HPDE6-E6E7 (cell line): ENCODE results near the gene VIPR2.
"Not testable (repeated sequence)": the region's sequence is repeated elsewhere in the genome, so short reads cannot be mapped to it uniquely, and the experiment has no call there.

Experiments
- DNase-seq: peaks from one replicate; pipeline ENCODE4 v3.0.0; 2011; ENCODE audit warnings: missing footprints; ENCODE audit errors: extremely low spot score

The VIPR2 gene

DNA sequence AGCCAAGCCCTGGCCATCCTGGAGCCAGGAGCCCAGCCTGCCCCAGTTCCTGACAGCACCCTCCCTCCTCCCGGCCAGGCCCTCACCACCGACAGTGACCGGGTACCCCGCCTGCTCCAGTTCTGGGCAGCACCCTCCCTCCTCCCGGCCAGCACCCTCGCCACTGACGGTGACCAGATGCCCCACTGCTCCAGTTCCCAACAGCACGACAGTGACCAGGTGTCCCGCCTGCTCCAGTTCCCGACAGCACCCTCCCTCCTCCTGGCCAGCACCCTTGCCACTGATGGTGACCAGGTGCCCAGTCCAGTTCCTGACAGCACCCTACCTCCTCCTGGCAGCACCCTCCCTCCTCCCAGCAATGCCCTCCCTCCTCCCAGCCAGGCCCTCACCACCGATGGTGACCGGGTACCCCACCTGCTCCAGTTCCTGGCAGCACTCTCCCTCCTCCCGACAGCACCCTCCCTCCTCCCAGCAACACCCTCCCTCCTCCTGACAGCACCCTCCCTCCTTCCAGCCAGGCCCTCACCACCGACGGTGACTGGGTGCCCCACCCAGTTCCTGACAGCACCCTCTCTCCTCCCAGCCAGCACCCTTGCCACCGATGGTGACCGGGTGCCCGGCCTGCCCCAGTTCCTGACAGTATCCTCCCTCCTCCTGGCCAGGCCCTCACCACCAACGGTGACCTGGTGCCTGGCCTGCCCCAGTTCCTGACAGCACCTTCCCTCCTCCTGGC, 40.3 kb downstream of the VIPR2 start:
- DNase-seq, result no peak

DNA sequence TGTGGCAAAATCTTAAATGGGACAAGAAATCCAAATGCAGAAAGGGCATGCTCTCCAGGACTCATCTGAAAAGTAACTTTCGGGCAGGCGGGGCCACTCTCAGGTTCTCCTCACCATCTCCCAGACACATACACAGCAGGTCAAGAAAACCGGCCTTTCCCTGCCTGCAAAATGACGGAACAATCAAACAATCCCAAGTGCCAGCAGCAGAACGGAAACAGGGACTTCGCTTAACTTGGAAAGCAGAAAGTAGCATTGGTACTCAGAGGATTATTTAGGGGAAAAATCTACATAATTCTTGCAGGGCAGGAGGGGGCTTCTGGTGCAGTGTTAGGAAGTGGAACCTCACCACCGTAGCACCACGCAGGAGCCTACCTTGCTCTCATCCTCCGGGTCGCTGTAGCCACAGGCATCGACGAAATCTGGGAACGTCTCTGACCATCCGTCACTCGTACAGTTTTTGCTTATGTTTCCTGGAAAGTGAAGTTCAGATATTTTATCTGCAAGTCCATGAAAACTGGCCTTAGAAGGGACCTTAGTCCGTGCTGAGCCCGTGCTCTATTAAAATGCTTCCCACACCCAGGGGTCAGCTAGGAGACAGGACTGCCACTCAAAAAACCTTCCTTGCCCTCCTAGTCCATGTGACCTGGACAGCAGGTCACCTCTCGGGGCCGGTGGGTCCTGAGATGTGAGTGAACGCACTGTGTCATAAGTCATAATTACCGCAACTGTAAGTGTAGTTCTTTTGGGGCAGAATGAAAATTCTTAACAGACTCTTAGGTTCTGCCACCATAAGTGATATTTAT, 41.1 kb downstream of the VIPR2 start:
- DNase-seq, result no peak

GRCh38 chr7:159102681-159103381, 41.8 kb downstream of the VIPR2 start:
- DNase-seq, result no peak

- not testable (repeated sequence) for DNase-seq
These were observed 43.0 kb downstream of the VIPR2 start for GRCh38 chr7:159101661-159102091.

GRCh38 chr7:159101083-159101395, 43.6 kb downstream of the VIPR2 start:
- DNase-seq, result not testable (repeated sequence)

DNA sequence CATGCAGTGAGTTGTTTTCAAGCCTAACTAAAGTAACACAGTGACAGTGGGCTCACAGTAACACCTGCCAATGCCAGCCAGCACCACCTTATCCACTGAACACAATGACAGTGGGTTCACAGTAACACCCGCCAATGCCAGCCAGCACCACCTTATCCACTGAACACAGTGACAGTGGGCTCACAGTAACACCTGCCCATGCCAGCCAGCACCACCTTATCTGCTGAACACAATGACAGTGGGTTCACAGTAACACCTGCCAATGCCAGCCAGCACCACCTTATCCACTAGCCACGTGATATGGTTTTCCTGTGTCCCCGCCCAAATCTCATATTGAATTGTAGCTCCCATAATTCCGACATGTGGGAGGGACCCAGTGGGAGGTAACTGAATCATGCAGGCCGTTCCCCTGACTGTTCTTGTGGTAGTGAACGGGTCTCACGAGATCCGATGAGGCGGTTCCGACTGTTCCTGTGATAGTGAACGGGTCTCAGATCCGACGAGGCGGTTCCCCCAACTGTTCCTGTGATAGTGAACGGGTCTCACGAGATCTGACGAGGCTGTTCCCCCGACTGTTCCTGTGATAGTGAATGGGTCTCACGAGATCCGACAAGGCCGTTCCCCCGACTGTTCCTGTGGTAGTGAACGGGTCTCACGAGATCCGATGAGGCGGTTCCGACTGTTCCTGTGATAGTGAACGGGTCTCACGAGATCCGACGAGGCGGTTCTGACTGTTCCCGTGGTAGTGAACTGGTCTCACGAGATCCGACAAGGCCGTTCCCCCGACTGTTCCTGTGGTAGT, 44.2 kb downstream of the VIPR2 start:
- DNase-seq, result not testable (repeated sequence)

- DNase-seq, result no peak
These were observed 44.9 kb downstream of the VIPR2 start for GRCh38 chr7:159099711-159100231.

DNA sequence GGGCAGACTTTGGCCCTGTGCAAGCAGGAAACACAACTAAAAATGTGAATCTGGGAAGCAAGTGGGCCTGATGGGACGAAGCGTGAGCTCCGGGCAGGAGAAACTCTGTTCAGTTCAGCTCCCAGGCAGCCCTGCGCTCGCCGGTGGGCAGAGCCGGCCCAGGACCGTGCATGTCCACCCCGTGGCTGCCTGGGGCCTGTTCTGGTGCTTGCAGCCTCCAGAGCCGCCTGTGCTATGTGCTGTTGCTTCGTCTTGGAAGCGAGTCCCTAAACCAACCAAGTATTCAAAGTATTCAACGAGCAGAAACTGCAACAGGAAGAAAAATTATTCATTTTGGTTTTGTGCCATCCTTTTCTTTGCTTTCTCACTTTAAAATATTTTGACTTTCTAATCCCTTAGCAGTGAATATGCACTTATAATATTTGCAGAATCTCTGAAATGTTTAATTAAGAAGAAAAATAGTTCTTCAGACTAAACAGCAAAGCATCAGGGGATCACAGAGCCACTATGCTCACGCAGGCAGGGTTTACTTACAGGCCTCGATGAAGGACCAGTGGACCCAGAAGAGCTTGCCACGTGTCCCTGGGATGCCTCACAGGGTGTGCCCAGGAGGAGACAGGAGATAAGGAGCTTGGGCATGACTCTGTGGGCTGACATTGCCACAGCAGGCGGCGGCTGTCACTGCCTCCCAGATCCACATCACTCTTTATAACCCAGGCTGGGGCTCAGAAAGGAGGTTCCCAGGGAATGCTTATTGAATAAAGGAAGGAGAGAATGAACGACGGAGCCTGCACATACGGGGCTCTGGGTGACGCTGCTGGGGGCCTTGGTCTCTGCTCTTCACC, 45.6 kb downstream of the VIPR2 start:
- DNase-seq, result no peak

GRCh38 chr7:159098424-159098786, 46.3 kb downstream of the VIPR2 start:
- DNase-seq, result no peak

GRCh38 chr7:159097661-159098423, 46.8 kb downstream of the VIPR2 start:
- no peak for DNase-seq

DNA sequence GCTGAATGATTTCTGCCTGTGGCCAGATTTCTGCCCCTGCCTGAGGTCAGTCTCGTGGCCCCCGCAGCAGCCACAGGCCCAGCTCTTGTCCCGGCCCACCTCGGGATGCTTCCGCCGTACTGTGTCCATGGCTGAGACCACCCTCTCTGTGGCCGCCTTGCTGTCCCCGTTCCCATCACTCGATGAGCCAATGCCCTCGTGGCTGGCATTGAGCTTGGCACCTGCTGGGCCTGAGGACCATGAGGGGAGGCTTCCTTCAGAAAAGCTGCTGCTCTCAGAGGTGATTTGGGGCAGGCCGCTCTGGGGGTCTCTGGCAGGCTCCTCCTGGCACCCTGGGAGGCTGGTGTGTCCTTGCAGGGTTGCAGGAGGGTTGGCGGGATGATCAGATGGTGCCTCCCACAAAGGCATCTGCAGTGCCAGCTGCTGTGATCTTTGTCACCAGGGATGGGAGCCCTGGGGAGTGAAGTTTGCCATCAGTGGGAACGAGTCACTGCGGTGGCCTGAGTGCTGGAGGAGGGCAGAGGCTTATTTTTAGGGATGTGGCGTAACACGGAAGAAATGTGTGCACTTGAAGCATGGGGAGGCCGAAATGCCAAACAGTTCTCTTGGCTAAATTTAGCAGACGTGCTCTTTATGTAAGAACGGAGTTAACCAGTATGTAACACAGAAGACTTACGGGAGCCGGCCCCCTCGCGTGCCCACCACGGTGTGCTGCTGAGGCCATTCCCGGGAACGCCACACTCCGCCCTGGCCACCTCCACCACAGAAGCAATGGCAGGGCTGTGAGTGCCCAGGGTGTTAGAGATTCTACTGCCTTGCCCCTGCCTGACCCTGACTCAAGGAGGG, 47.7 kb downstream of the VIPR2 start:
- DNase-seq, result no peak

DNA sequence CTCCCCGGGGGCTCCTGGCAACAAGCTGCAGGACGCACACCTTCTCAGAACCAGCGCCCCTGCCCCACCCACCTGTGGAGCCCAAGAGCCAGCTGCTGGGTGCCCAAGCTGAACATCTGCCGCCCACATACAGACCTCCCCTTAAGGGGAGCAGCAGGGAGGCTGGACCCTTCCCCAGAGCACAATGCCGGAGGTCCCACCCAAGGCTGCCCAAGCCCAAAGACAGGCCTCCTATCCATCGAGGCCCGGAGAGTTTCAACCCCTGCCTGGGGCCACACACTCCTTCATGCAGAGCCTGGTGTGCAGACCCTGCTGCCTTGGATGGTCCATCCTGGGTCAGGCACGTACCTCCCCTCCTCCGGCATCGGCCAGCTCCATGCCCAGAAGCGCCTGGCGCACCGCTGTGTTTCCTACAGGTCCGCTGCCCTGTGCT, 48.7 kb downstream of the VIPR2 start:
- DNase-seq, result no peak

DNA sequence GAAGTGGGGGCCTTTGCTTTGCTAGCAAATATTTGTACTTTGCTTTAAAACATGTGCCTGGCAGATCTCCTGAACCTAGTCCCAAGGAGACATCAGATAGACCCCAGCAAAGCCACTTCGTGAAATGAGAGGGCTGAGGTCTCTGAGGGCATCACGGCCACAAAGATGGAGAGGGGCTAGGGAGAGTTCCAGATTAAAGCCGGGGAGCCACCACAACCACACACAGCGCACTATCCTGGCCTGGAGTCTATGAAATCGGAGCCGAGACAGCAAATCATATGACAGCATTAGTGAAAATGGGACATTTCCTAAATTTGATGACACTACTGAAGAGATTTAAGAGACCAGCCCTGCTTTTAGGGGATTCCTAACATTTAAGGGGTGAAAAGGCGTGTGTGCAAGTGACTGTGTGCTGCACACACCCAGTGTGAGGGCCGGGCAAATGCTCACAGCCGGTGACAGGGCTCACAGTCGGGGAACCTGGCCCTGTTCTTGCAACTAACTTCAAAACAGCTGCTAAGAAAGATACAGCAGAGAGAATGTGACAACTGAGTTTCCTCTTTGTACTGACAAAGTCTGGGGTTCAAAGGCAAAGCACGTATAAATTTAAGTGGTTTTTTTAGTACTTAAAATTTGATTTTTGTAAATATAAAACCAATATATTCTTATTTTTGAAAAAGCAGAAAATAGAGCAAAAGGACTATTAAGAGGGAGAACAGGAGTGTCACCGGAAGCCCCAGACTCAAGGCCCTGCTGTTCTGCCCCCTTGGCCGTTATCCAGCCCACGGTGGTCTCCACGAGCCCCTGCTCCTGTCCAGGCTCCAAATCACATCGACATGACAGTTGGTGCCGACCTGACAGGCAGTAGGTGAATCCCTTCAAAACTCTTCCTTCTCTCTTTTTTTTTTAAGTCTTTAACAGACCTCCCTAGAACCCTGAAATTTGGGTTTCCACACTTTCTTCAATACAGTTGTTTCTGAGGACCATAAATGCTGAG, 49.5 kb downstream of the VIPR2 start:
- DNase-seq, result no peak

DNA sequence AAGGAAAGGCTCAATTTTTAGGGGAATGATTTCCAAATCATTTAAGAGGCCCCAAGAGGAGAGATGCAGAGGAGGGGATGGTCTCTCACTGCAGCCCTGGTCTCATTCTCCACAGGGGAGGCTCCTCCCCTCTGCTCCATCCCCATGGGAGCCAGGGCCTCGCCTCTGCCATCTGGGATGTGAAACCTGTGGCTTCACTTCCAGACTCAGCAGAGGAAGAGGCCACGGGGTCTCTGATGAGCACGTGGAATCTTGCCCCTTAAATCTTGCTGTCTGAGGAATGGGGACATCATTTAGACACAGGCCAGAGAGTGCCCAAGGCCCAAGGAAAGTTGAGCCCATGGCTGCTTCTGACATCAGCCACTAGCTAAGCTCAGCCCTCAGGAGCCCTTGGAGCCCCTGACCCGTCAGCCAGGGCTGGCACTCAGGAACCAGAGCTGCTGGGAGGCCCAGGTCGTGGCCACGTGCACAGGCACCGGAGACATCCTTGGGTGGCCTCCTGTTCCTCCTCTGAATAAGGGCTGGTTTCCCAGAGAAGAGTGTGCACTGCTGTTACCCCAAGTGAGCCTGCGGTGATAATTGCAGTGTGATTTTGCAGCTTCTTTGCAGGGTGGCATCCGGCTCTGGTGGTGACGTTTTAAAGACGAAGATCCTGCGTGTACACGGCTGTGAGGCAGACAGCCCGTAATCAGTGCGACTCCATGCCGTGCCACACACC, 50.5 kb downstream of the VIPR2 start:
- DNase-seq, result no peak

GRCh38 chr7:159093351-159093971, 51.2 kb downstream of the VIPR2 start:
- no peak for DNase-seq

- no peak for DNase-seq
These were observed 52.0 kb downstream of the VIPR2 start for GRCh38 chr7:159092701-159093121.
